Stimulated activated CD8-positive, alpha-beta memory T cell treated with anti-CD3 and anti-CD28 coated beads, Interleukin-15, amount 100 ng/mL, for 24 hours (primary cell): ENCODE data around the gene AP1S1.
"Not testable (repeated sequence)": the region's sequence is repeated elsewhere in the genome, so short reads cannot be mapped to it uniquely, and the experiment has no call there.

Experiments
- DNase-seq: peaks from one replicate; pipeline ENCODE4 v3.0.0-alpha.2; 2020; ENCODE audit warnings: low read depth

Gene AP1S1

GRCh38 chr7:101125989-101126650 is 28.2 kb upstream of the AP1S1 start:
- no peak for DNase-seq

GRCh38 chr7:101126651-101127459 is 27.4 kb upstream of the AP1S1 start, which contains the start of gene SERPINE1:
TSS of gene SERPINE1 (plus strand) at chr7:101127104. CDS start at chr7:101128394, 1,290 bp downstream.
- no peak for DNase-seq

GRCh38 chr7:101127460-101128039 is 26.7 kb upstream of the AP1S1 start:
- no peak for DNase-seq

- DNase-seq = no peak
Measured at GRCh38 chr7:101128040-101128834, 26.0 kb upstream of the AP1S1 start.

- no peak for DNase-seq
Measured at GRCh38 chr7:101129603-101130117, 24.6 kb upstream of the AP1S1 start.

GRCh38 chr7:101132626-101133600 is 21.4 kb upstream of the AP1S1 start:
- DNase-seq = not testable (repeated sequence)

- no peak for DNase-seq
Measured at GRCh38 chr7:101133621-101134398, 20.5 kb upstream of the AP1S1 start.

GRCh38 chr7:101134399-101134980 is 19.8 kb upstream of the AP1S1 start:
- no peak for DNase-seq

- no peak for DNase-seq
Measured at GRCh38 chr7:101137651-101138212, 16.5 kb upstream of the AP1S1 start.

- DNase-seq = peak; percentile 48
Measured at GRCh38 chr7:101138213-101138870, 15.9 kb upstream of the AP1S1 start.

- no peak for DNase-seq
Measured at GRCh38 chr7:101140339-101140699, 14.0 kb upstream of the AP1S1 start.

- DNase-seq = no peak
Measured at GRCh38 chr7:101140746-101141382, 13.4 kb upstream of the AP1S1 start.

GRCh38 chr7:101151908-101152651 is 2.2 kb upstream of the AP1S1 start:
- no peak for DNase-seq

GRCh38 chr7:101154693-101155102 is 422 bp downstream of the AP1S1 start:
- DNase-seq = no peak

- no peak for DNase-seq
Measured at GRCh38 chr7:101155303-101155702, 1.0 kb downstream of the AP1S1 start.

GRCh38 chr7:101156277-101156676 is 2.0 kb downstream of the AP1S1 start:
- no peak for DNase-seq

GRCh38 chr7:101156866-101157589 is 2.8 kb downstream of the AP1S1 start:
- DNase-seq = no peak
